Measurements from ENCODE around the gene OR13C2. TPM values are rescaled to one million over a fixed set of nuclear protein-coding genes. Genes with fewer than 3 reads are reported as not detected.
"Not testable (repeated sequence)": the region's sequence is repeated elsewhere in the genome, so short reads cannot be mapped to it uniquely, and the experiment has no call there.

Gene OR13C2, protein sequence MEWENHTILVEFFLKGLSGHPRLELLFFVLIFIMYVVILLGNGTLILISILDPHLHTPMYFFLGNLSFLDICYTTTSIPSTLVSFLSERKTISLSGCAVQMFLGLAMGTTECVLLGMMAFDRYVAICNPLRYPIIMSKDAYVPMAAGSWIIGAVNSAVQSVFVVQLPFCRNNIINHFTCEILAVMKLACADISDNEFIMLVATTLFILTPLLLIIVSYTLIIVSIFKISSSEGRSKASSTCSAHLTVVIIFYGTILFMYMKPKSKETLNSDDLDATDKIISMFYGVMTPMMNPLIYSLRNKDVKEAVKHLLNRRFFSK
- not detected in 2 replicates for total RNA-seq

GRCh38 chr9:104605527-104605926 lies at the start of gene OR13C2:
OR13C2 (minus strand) TSS chr9:104605627; CDS start chr9:104605627, 0 bp downstream.
- intact Hi-C loops (cut with micrococcal nuclease); H3K27me3 Mint-ChIP-seq; H3K4me3 Mint-ChIP-seq; H3K9me3 Mint-ChIP-seq; H3K27ac Mint-ChIP-seq; H3K36me3 Mint-ChIP-seq (ENCODE audit: low read depth); DNase-seq; H3K4me1 Mint-ChIP-seq: not testable (repeated sequence)

- no peaks in the 10 kb centered on the region for H3K4me1 Mint-ChIP-seq
- no peak overlapping the region for H3K27ac Mint-ChIP-seq
- H3K27me3 Mint-ChIP-seq = no peaks in the 10 kb centered on the region
- no peak for DNase-seq
- H3K9me3 Mint-ChIP-seq = peaks cover 4% of the 10 kb centered on the region
- no peak overlapping the region for H3K4me3 Mint-ChIP-seq
- intact Hi-C loops (cut with micrococcal nuclease) = no loop called here
- no peaks in the 10 kb centered on the region for H3K36me3 Mint-ChIP-seq (ENCODE audit: low read depth)
These were observed 30.0 kb upstream of the OR13C2 start for GRCh38 chr9:104635456-104635855.

DNA sequence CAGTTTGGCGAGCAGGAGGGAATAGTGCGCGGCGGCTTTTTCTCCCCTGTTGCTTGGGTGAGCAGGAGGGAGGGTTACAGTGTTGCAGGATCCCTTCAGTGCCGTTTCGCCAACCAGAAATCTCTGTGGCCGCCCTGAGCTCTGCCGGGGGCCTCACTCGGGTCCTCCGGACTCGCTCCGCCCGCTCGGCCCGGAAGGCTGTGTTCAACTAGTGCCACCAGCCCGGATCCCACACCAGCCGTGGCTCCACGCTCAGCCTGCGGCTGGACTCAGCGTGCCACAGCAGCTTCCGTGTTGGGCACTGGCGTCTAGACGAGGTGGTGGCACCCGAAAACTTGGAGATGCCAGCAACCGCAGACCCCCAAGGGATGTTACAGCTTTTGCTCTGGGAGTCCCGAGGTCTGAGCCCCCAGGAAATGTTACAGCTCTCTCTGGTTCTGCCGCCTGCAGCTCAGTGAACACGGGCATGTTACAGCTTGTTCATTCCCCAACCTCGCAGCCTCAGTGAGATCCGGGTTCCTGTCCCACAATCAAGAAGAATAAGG lies 28.6 kb upstream of the OR13C2 start:
- Mint-ChIP-seq H3K27ac (no peak overlapping the region), H3K4me1 (no peaks in the 10 kb centered on the region), H3K4me3 (no peak overlapping the region), H3K27me3 (no peaks in the 10 kb centered on the region), H3K36me3 (ENCODE audit: low read depth) (no peaks in the 10 kb centered on the region), H3K9me3 (peaks cover 4% of the 10 kb centered on the region)
- intact Hi-C loops (cut with micrococcal nuclease) = no loop called here
- no peak for DNase-seq

DNA sequence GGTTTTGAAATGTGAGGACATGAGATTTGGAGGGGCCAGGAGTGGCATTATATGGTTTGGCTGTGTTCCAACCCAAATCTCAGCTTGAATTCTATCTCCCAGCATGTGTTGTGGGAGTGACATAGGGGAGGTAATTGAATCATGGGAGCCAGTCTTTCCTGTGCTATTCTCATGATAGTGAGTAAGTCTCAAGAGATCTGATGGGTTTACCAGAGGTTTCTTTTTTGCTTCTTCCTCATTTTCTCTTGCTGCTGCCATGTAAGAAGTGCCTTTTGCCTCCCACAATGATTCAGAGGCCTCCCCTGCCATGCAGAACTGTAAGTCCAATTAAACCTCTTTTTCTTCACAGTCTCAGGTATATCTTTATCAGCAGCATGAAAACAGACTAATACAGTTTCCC lies 20.5 kb upstream of the OR13C2 start:
- H3K27me3 Mint-ChIP-seq; intact Hi-C loops (cut with micrococcal nuclease); H3K27ac Mint-ChIP-seq; H3K36me3 Mint-ChIP-seq (ENCODE audit: low read depth); H3K4me1 Mint-ChIP-seq; DNase-seq; H3K4me3 Mint-ChIP-seq; H3K9me3 Mint-ChIP-seq: not testable (repeated sequence)

- no peaks in the 10 kb centered on the region for H3K9me3 Mint-ChIP-seq
- H3K36me3 Mint-ChIP-seq (ENCODE audit: low read depth) = no peaks in the 10 kb centered on the region
- no peaks in the 10 kb centered on the region for H3K4me1 Mint-ChIP-seq
- H3K4me3 Mint-ChIP-seq = no peak within 1 kb of the TSS
- no peak for DNase-seq
- intact Hi-C loops (cut with micrococcal nuclease) = no loop called here
- H3K27me3 Mint-ChIP-seq = no peaks in the 10 kb centered on the region
- no peak within 1 kb of the TSS for H3K27ac Mint-ChIP-seq
These were observed 12.7 kb upstream of the OR13C2 start, which contains the start of gene OR13C9 for GRCh38 chr9:104618104-104618503. OR13C9 (minus strand) TSS chr9:104618204; CDS start chr9:104618204, 0 bp downstream.

- intact Hi-C loops (cut with micrococcal nuclease) = no loop called here
- no peak for DNase-seq
- Mint-ChIP-seq H3K9me3 (no peaks in the 10 kb centered on the region), H3K36me3 (ENCODE audit: low read depth) (no peaks in the 10 kb centered on the region), H3K27ac (no peak overlapping the region), H3K4me3 (no peak overlapping the region), H3K27me3 (no peaks in the 10 kb centered on the region), H3K4me1 (no peaks in the 10 kb centered on the region)
These were observed 12.0 kb upstream of the OR13C2 start for GRCh38 chr9:104617418-104617817.

GRCh38 chr9:104611213-104611612 lies 5.8 kb upstream of the OR13C2 start:
- H3K4me3 Mint-ChIP-seq = no peak overlapping the region
- no peaks in the 10 kb centered on the region for H3K27me3 Mint-ChIP-seq
- H3K36me3 Mint-ChIP-seq (ENCODE audit: low read depth) = no peaks in the 10 kb centered on the region
- no peak for DNase-seq
- H3K27ac Mint-ChIP-seq = no peak overlapping the region
- H3K9me3 Mint-ChIP-seq = no peaks in the 10 kb centered on the region
- intact Hi-C loops (cut with micrococcal nuclease) = no loop called here
- H3K4me1 Mint-ChIP-seq = no peaks in the 10 kb centered on the region

DNA sequence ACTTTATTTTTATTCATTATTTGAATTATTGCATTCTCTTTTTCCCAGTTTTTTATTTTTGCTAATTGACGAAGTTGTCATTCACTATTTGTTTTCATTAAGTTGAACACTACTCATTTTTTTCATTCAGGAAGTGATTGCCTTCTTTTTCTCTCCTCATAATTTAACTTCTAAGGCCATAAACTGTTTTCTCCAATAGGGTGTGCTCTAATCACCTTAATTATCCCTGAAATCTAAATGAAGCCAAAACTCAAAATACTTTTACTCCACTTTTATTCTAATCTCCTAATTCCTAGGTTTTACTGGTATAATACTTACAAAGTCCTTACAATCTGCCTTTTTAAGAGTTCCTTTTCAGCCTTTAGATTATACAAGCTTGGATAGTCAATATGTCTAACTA lies 2.9 kb upstream of the OR13C2 start:
- H3K36me3 Mint-ChIP-seq (ENCODE audit: low read depth) = no peaks in the 10 kb centered on the region
- no peak overlapping the region for H3K27ac Mint-ChIP-seq
- no peaks in the 10 kb centered on the region for H3K9me3 Mint-ChIP-seq
- no peak for DNase-seq
- no peaks in the 10 kb centered on the region for H3K4me1 Mint-ChIP-seq
- intact Hi-C loops (cut with micrococcal nuclease) = no loop called here
- no peak overlapping the region for H3K4me3 Mint-ChIP-seq
- H3K27me3 Mint-ChIP-seq = no peaks in the 10 kb centered on the region

- Mint-ChIP-seq H3K4me1 (no peaks in the 10 kb centered on the region), H3K4me3 (no peak overlapping the region), H3K36me3 (ENCODE audit: low read depth) (no peaks in the 10 kb centered on the region), H3K27ac (no peak overlapping the region), H3K27me3 (no peaks in the 10 kb centered on the region), H3K9me3 (no peaks in the 10 kb centered on the region)
- intact Hi-C loops (cut with micrococcal nuclease) = no loop called here
- no peak for DNase-seq
These were observed 725 bp upstream of the OR13C2 start for GRCh38 chr9:104606152-104606551.

- no peaks in the 10 kb centered on the region for H3K9me3 Mint-ChIP-seq
- intact Hi-C loops (cut with micrococcal nuclease) = no loop called here
- H3K27ac Mint-ChIP-seq = no peak overlapping the region
- H3K4me3 Mint-ChIP-seq = no peak overlapping the region
- no peaks in the 10 kb centered on the region for H3K27me3 Mint-ChIP-seq
- DNase-seq = no peak
- no peaks in the 10 kb centered on the region for H3K4me1 Mint-ChIP-seq
- no peaks in the 10 kb centered on the region for H3K36me3 Mint-ChIP-seq (ENCODE audit: low read depth)
These were observed 626 bp downstream of the OR13C2 start for GRCh38 chr9:104604801-104605200.

GRCh38 chr9:104599313-104599712 lies 6.1 kb downstream of the OR13C2 start, which contains the start of gene OR13C5:
OR13C5 (minus strand) TSS chr9:104599413; CDS start chr9:104599413, 0 bp downstream.
- H3K9me3 Mint-ChIP-seq; intact Hi-C loops (cut with micrococcal nuclease); H3K27ac Mint-ChIP-seq; H3K27me3 Mint-ChIP-seq; H3K4me1 Mint-ChIP-seq; DNase-seq; H3K4me3 Mint-ChIP-seq; H3K36me3 Mint-ChIP-seq (ENCODE audit: low read depth): not testable (repeated sequence)

DNA sequence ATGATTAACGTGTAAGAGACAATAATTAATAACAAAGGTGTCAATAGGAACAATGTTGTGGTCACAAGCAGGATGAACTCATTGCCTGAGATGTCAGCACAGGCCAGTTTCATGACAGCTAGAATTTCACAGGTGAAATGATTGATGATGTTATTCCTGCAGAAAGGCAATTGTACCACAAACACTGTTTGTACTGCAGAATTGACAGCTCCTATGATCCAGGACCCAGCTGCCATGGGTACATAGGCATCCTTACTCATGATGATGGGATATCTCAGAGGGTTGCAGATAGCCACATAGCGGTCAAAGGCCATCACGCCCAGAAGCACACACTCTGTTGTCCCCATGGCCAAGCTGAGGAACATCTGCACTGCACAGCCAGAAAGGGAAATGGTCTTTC lies 6.7 kb downstream of the OR13C2 start:
- intact Hi-C loops (cut with micrococcal nuclease); H3K27me3 Mint-ChIP-seq: not testable (repeated sequence)

GRCh38 chr9:104589626-104590025 lies 15.8 kb downstream of the OR13C2 start:
- no peak for DNase-seq
- no peaks in the 10 kb centered on the region for H3K27me3 Mint-ChIP-seq
- no peaks in the 10 kb centered on the region for H3K4me1 Mint-ChIP-seq
- no peak overlapping the region for H3K27ac Mint-ChIP-seq
- no peaks in the 10 kb centered on the region for H3K36me3 Mint-ChIP-seq (ENCODE audit: low read depth)
- H3K9me3 Mint-ChIP-seq = no peaks in the 10 kb centered on the region
- H3K4me3 Mint-ChIP-seq = no peak overlapping the region
- intact Hi-C loops (cut with micrococcal nuclease) = no loop called here

More for the DNA sequence above, 6.7 kb downstream of the OR13C2 start:
- not testable (repeated sequence) for H3K36me3 Mint-ChIP-seq (ENCODE audit: low read depth); H3K4me3 Mint-ChIP-seq; H3K4me1 Mint-ChIP-seq; DNase-seq; H3K27ac Mint-ChIP-seq; H3K9me3 Mint-ChIP-seq

DNA sequence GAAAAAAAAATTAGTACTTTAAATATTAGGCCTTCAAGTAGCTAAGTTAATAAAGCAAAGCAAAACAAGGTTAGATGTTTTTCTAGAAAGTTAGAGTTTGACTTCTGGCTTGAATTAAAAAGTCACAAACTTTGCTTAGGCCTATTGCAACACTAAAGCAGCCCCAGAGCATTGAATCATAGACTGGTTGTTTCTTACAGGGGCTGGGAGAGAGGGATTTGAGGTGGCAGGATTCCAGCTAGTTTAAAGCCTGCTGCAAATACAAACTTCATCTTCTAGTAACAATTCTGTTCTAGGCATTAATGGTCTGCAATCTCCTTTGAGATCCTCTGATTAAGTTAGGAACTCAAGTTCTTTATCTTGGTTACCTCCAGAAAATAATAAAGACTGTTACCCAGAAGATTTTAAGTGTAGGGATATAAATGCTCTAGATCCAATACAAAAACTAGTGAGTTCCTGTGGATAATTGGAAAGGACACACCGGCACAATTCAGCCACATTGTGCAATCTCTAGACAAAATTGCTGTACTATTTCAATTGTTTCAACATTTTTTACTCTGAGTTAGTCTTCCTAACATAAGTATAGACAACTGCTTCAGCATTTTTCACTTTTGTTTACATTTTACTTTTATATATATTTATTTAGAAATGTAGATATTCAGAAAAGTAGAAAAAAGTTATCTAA lies 18.8 kb downstream of the OR13C2 start:
- Mint-ChIP-seq H3K36me3 (ENCODE audit: low read depth) (no peaks in the 10 kb centered on the region), H3K27ac (no peak overlapping the region), H3K9me3 (no peaks in the 10 kb centered on the region), H3K27me3 (no peaks in the 10 kb centered on the region), H3K4me1 (no peaks in the 10 kb centered on the region), H3K4me3 (no peak overlapping the region)
- intact Hi-C loops (cut with micrococcal nuclease) = no loop called here
- DNase-seq = no peak
